GM21825 (cell line): ENCODE measurements around the gene SERPINE2.
A peak's percentile ranks its signal among the peaks of the same experiment; 100 is the strongest.

Source experiments
- ATAC-seq: cut with Tn5 transposase; IDR thresholded peaks from one replicate; pipeline ENCODE4 v1.9.1; 2021; ENCODE audit warnings: mild to moderate bottlenecking, moderate library complexity; ENCODE audit not compliant: unreplicated experiment

The SERPINE2 gene

GRCh38 chr2:224046752-224047151, 7.7 kb upstream of the SERPINE2 start:
- ATAC-seq = no peak

GRCh38 chr2:224042191-224042696, 3.2 kb upstream of the SERPINE2 start:
- no peak for ATAC-seq

DNA sequence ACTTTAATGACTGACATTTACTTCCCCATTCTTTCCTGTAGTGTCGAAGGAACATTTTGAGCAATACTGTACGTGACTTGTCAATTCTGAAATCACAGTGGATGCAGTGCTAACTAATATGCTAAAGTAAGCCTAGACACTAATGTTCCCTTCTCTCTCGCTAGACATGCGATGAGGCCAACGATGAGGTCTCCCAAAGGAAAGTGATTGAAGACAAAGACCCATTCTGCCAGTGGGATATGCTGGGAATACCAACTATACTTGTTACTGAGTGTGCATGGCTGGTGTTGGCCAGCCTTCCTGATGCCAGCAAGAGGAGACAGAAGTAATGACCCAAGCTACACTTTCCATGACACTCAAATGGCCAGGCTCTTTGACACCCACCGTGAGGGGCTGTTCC, 2.5 kb upstream of the SERPINE2 start:
- no peak for ATAC-seq

DNA sequence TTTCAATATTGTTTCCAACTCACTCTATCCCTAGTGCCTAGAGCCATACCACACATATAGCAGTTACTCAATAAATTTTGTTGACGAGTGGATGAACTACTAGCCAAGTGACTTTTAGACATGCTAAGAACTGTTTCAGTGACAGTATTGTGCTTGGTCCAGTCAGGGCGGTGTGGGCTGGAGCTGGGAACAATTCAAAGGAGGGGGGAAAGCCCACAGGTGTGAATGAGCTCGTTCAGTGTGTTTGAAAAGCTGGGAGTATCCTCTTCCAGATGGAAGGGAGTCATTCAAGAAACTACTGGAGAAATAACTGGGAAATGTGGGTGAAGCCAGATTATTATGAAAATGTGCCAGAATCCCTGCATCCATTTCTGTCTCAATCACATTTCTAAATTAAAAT, 1.7 kb upstream of the SERPINE2 start:
- no peak for ATAC-seq

- ATAC-seq = no peak
Observed at GRCh38 chr2:224039770-224040440, 819 bp upstream of the SERPINE2 start.

- peak; percentile 33 for ATAC-seq
Observed at GRCh38 chr2:224038830-224039079, 331 bp downstream of the SERPINE2 start.

DNA sequence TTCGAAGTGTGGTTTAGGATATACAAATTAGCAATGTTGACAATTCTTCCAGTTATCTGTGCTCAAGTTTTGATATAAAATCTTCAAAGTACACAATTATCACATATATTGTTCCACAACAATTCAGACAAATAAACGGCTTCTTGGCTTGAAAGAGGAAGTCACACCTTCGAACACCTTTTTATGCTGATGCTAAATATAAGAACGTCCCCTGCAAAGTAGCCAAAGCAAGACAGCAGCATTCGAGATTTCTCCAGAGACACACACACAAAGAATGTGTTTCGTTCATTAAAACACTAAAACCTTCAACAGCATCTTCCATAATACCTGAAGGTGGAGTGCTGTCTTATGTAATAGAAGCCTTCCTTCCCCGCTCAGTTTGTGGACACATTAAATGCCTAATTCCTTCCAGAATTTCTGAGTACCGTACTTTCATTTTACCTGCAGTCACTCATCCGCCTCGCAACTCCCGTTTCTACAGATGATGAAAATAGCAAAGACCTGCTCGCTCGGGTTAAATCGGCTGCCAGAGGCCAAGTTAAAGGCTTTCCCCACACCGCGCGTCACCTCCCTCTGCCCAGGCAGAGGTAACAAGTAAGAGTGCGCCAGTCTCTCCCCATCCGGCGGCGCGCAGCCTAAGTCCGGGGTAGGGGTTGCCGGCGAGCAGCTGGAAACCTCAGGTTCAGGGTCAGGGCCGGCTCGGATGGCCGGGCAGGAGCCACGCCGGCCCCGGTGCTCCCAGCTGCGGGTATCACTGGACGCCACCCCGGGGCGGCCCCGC, 847 bp downstream of the SERPINE2 start:
- ATAC-seq = peak; percentile 55

DNA sequence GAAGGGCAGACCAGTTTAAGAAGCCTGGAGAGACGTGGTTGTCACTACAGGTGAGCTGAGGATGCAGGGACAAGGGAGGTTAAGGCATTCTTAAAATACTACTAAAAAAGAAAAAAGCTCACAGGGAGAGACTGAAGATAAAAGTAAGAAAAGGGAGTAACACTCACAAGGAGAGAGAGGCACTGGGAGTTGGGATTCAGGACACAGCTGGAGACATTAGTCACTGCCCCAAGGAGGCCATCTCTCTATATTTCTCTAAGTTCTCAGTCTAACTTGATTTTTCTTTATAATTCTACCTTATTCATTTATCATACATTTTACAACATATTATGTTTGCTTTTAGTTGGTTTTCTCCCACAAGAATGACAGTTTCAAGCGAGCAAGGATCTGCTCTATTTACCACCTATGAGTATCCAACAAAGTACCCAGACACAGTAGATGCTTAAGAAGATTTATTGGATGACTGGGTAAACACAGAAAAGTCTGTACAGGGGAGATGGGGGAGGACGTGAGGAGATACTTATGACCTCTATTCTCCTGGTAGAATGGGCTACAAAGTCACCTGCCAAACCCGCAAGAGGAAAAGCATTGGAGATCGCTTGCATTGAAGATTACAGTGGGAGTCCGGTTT, 2.2 kb downstream of the SERPINE2 start:
- no peak for ATAC-seq

DNA sequence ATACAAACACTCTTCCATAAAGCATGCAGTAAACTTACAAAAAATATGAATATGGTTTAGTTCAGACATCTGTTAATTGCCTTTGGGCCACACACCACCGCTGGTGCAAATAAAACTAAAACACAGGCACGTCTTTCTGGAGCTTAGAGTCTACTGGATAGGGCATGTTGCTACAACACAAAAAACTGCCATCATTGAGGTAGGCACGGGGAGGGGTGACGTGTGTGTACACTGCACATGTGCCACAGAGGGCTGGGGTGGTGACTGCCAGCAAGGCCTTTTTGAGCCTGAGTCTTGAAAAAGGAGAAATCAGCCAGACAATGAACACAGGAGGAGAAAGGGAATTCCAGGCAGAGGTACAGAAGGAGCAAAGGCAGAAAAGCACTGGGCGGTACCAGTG, 5.1 kb downstream of the SERPINE2 start:
- ATAC-seq = no peak

GRCh38 chr2:224033601-224034000, 5.5 kb downstream of the SERPINE2 start:
- ATAC-seq = no peak

- no peak for ATAC-seq
Observed at GRCh38 chr2:224032283-224032682, 6.8 kb downstream of the SERPINE2 start.

- ATAC-seq = no peak
Observed at GRCh38 chr2:224031358-224031970, 7.6 kb downstream of the SERPINE2 start.

GRCh38 chr2:224030786-224031185, 8.3 kb downstream of the SERPINE2 start:
- no peak for ATAC-seq

- ATAC-seq = no peak
Observed at GRCh38 chr2:224029876-224030275, 9.2 kb downstream of the SERPINE2 start.

GRCh38 chr2:224027931-224028330, 11.2 kb downstream of the SERPINE2 start:
- no peak for ATAC-seq

GRCh38 chr2:224027070-224027469, 12.0 kb downstream of the SERPINE2 start:
- no peak for ATAC-seq

GRCh38 chr2:224025874-224026273, 13.2 kb downstream of the SERPINE2 start:
- ATAC-seq = peak; percentile 94

DNA sequence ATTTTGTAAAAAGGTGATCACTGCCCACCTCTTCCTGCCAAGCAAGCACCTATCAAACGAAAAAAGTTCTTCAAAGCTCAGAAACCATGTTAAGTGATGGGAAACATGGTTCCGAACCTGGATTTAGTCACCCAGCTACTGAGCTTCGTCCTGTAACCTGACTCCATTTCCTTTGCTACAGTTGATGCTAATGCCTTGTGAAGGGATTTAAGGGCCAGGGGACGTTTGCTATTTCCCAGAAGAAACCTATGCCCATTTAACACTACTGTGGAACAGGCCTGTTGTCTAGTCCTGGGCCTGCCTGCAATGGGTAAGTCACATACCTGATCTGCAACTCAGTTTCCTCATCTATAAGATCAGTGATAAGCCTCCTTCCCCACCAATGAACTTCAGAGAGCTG, 14.8 kb downstream of the SERPINE2 start:
- no peak for ATAC-seq

- ATAC-seq = no peak
Observed at GRCh38 chr2:224023188-224023587, 15.9 kb downstream of the SERPINE2 start.

GRCh38 chr2:224022486-224022885, 16.6 kb downstream of the SERPINE2 start:
- ATAC-seq = no peak

GRCh38 chr2:224020523-224020922, 18.6 kb downstream of the SERPINE2 start:
- ATAC-seq = no peak

DNA sequence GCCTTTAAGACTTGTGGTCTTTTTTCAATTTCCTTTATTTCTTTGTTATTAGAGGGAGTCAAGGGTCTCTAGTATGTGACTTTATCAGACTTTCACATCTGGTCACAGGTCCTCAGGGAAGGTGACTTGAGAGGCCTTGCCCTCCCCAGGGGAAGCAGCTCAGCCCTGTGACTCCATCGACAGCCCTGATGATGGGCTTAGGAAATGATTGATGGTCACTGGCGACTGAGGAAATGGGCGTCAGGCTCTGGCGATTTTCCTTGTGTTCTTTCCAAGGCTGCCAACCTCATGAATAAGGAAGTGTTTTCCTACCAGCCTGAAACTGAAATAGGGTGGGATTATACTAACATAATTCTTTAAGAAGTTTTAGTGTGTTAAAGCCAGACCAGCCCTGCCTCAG, 21.1 kb downstream of the SERPINE2 start:
- ATAC-seq = no peak
